B cell (primary cell): ENCODE results near the gene SLC39A13. TPM values are rescaled to one million over a fixed set of nuclear protein-coding genes. Genes with fewer than 3 reads are reported as not detected.

Experiments used
- ATAC-seq: fragments of 200-7000 bp; cut with Tn5 transposase; one replicate; pipeline ENCODE4 v1.10.0; 2021; ENCODE audit warnings: low read depth, mild to moderate bottlenecking, moderate number of reproducible peaks, moderate library complexity
- CTCF ChIA-PET: fragments of 350-600 bp; sonication (Branson Sonifier 250); formaldehyde crosslinking; loops from one replicate; lab custom pipeline; 2021; ENCODE audit warnings: antibody characterized with exemption, inconsistent platforms; lab: Charles Lee
- POLR2A ChIA-PET: fragments of 350-600 bp; sonication (Branson Sonifier 250); formaldehyde crosslinking; loops from one replicate; lab custom pipeline; 2021; ENCODE audit warnings: antibody characterized with exemption; lab: Charles Lee
- DNase-seq: peaks from one replicate; pipeline ENCODE4 v3.0.0; 2013
- H2AFZ ChIP-seq: 2 replicates; pipeline ENCODE4 v1.6.1; 2012; ENCODE audit warnings: mild to moderate bottlenecking, low read depth, low read length; ENCODE audit not compliant: insufficient read depth, poor library complexity, severe bottlenecking
- H3K27ac ChIP-seq, 2 donors: 1 replicate in 1 of 2; 2 replicates in 1 of 2; pipeline ENCODE4 v1.5.1; 2012 to 2013; ENCODE audit warnings: low read length in 2 of 2, mild to moderate bottlenecking in 2 of 2, moderate library complexity in 1 of 2
- H3K27me3 ChIP-seq, 4 experiments: fragments of 200-600 bp in 1 of 4; sonication (generic) in 1 of 4; replicated peaks in 1 of 4; 1 replicate in 2 of 4; 2 replicates in 2 of 4; pipeline versions ENCODE4 v1.6.1 to v1.7.0; 2013 to 2016; ENCODE audit warnings: low read length in 3 of 4, mild to moderate bottlenecking in 2 of 4, mixed read lengths in 1 of 4, moderate library complexity in 1 of 4; ENCODE audit not compliant: insufficient read depth in 4 of 4, control insufficient read depth in 3 of 4; ENCODE audit errors: control extremely low read depth in 1 of 4
- H3K36me3 ChIP-seq, 2 experiments: replicated peaks in 1 of 2; 1 replicate in 1 of 2; 2 replicates in 1 of 2; pipeline versions ENCODE4 v1.6.1 to v1.7.1; 2013; ENCODE audit warnings: low read length in 1 of 2; ENCODE audit not compliant: insufficient read depth in 2 of 2, control insufficient read depth in 1 of 2; ENCODE audit errors: control extremely low read depth in 1 of 2, extremely low read depth in 1 of 2
- H3K4me1 ChIP-seq, 2 donors: fragments of 200-600 bp in 1 of 2; sonication (generic) in 1 of 2; 1 replicate in 1 of 2; 2 replicates in 1 of 2; pipeline versions ENCODE4 v1.5.1 to v1.6.1; 2013 to 2017; ENCODE audit warnings: low read length in 2 of 2; ENCODE audit not compliant: control insufficient read depth in 2 of 2, insufficient read depth in 2 of 2
- H3K4me2 ChIP-seq: replicated peaks from 2 replicates; pipeline ENCODE3; 2012; ENCODE audit warnings: mild to moderate bottlenecking, low read depth, low read length; ENCODE audit not compliant: poor library complexity, severe bottlenecking
- H3K4me3 ChIP-seq, 5 experiments: fragments of 200-600 bp in 1 of 5; sonication (generic) in 1 of 5; 1 replicate in 3 of 5; 2 replicates in 2 of 5; pipeline versions ENCODE4 v1.5.1 to v1.7.0; 2011 to 2016; ENCODE audit warnings: low read length in 4 of 5, mild to moderate bottlenecking in 4 of 5, low read depth in 2 of 5, control low read depth in 1 of 5, moderate library complexity in 1 of 5; ENCODE audit not compliant: insufficient read depth in 1 of 5; ENCODE audit errors: control extremely low read depth in 1 of 5, extremely low read depth in 1 of 5
- H3K79me2 ChIP-seq: fragments of 200-600 bp; sonication (generic); one replicate; pipeline ENCODE4 v1.6.0; 2016; ENCODE audit warnings: low read length; ENCODE audit not compliant: control insufficient read depth, insufficient read depth
- H3K9ac ChIP-seq: fragments of 200-600 bp; sonication (generic); 2 replicates; pipeline ENCODE4 v1.6.1; 2017; ENCODE audit warnings: mild to moderate bottlenecking, low read length, moderate library complexity
- H3K9me3 ChIP-seq, 3 donors: one replicate each; pipeline versions ENCODE4 v1.6.1 to v1.7.1; 2013; ENCODE audit warnings: low read length in 2 of 3; ENCODE audit not compliant: control insufficient read depth in 2 of 3, insufficient read depth in 1 of 3; ENCODE audit errors: control extremely low read depth in 1 of 3
- H4K20me1 ChIP-seq: 2 replicates; pipeline ENCODE4 v1.6.0; 2012; ENCODE audit warnings: mild to moderate bottlenecking, low read length; ENCODE audit not compliant: insufficient read depth, control insufficient read depth, poor library complexity, severe bottlenecking
- H3K27ac Mint-ChIP-seq: one replicate; pipeline ENCODE4 v1.8.0; 2021; ENCODE audit warnings: mixed read lengths
- H3K27me3 Mint-ChIP-seq: one replicate; pipeline ENCODE4 v1.8.0; 2021; ENCODE audit warnings: mixed read lengths
- H3K4me1 Mint-ChIP-seq: one replicate; pipeline ENCODE4 v1.8.0; 2021; ENCODE audit warnings: mixed read lengths
- H3K4me3 Mint-ChIP-seq: one replicate; pipeline ENCODE4 v1.8.0; 2021; ENCODE audit warnings: mixed read lengths
- H3K9me3 Mint-ChIP-seq: one replicate; pipeline ENCODE4 v1.8.0; 2022; ENCODE audit warnings: mixed read lengths; ENCODE audit not compliant: insufficient read depth
- EZH2 ChIP-seq: IDR thresholded peaks from 2 replicates; pipeline ENCODE4 v1.6.1; 2012; ENCODE audit warnings: borderline replicate concordance, low read depth, mild to moderate bottlenecking, moderate library complexity, low read length; ENCODE audit not compliant: insufficient read depth, poor library complexity, severe bottlenecking
- WGBS: methylation state at CpG from one replicate; pipeline ENCODE4 v1.1.5; 2013; ENCODE audit warnings: missing lambda C conversion rate; ENCODE audit not compliant: insufficient coverage; 5-methylcytosine and 5-hydroxymethylcytosine counted together
- intact Hi-C: fragments of 100-400 bp; cut with micrococcal nuclease; formaldehyde crosslinking; loops from one replicate; pipeline ENCODE4 v1.10.0; 2022
- polyA plus RNA-seq: library from polyadenylated mRNA; depleted of rRNA; stranded (reverse); fragments of >200 nt; gene quantifications from 2 replicates; pipeline ENCODE4 v1.2.3, GENCODE V29; 2012
- total RNA-seq, 2 donors: library from RNA; stranded (reverse); fragments of 120-200 nt in 1 of 2; gene quantifications; 1 replicate in 1 of 2; 2 replicates in 1 of 2; pipeline versions ENCODE4 v1.2.3 to v1.2.4, GENCODE V29; 2013 to 2022
- TF ChIP-seq, protein P1 (sequence below): fragments of 200-600 bp; IDR thresholded peaks from one replicate; pipeline ENCODE4 v1.8.0; 2022; ENCODE audit warnings: antibody characterized with exemption, mild to moderate bottlenecking

Gene SLC39A13
- total and polyA plus RNA-seq, 2 donors (not counting 1 experiment from before 2014, with no cell fraction given), result 33.0 to 55.7 TPM

DNA sequence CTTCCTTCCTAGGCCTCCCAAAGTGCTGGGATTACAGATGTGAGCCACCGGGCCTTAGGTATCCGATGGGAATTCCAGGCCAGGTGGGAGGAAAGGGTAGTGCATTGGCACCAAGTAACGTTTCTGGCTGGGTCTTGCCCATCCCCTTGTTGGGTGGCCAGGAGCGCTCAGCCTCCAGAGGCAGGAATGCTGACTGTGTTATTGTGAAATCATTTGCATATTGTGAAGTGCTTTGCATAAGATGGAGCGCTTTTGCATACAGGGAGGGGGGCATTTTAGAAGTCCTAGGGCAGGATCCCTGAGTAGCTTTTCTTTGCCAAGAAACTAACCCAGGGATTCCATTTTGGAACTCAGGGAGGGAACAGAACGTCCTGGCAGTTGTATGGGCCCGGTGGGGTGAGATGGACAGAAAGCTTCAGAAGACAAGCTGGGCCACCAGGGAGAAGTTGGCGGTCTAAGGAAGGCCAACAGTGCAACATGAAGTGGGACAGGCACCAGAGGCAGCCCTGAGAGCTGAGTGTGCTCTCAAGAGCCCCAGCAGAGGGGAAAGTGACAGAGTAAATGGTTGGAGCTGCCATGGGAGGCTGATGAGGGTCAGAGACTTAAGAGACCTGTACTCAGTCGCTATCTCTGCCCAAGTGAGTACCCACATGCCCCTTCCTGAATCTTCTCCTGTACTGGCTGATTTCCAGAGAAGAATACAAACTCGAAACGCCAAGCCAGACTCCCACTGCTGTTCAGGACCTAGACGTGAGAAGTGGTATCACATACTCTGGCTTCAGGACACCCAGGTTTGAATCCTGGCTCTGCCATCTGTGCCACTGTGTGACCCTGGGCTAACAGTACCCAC is 1.3 kb upstream of the SLC39A13 start:
- Histone ChIP-seq H3K4me1 (peaks cover 16 to 25% of the 10 kb centered on the region in 2 donors), H3K27ac (peak overlapping the region; percentile 85 to 91), H3K4me2 (peak overlapping the region; percentile 92), H3K9ac (peak overlapping the region; percentile 76), H3K79me2 (no peaks in the 10 kb centered on the region), H3K9me3 (no peaks in the 10 kb centered on the region), H4K20me1 (no peaks in the 10 kb centered on the region), H3K27me3 (no peaks in the 10 kb centered on the region), H3K4me3 (peak overlapping the region; percentile 60 to 94 (median 66)), H3K36me3 (peaks cover 0 to 2% of the 10 kb centered on the region in 2 experiments), H2AFZ (peak overlapping the region; percentile 66)
- peak; percentile 30 for DNase-seq
- Mint-ChIP-seq H3K4me3 (peak overlapping the region; percentile 92), H3K9me3 (no peaks in the 10 kb centered on the region), H3K27me3 (no peaks in the 10 kb centered on the region), H3K4me1 (peaks cover 27% of the 10 kb centered on the region), H3K27ac (peak overlapping the region; percentile 95)
- ATAC-seq, result no peak
- TF ChIP-seq, protein P1, sequence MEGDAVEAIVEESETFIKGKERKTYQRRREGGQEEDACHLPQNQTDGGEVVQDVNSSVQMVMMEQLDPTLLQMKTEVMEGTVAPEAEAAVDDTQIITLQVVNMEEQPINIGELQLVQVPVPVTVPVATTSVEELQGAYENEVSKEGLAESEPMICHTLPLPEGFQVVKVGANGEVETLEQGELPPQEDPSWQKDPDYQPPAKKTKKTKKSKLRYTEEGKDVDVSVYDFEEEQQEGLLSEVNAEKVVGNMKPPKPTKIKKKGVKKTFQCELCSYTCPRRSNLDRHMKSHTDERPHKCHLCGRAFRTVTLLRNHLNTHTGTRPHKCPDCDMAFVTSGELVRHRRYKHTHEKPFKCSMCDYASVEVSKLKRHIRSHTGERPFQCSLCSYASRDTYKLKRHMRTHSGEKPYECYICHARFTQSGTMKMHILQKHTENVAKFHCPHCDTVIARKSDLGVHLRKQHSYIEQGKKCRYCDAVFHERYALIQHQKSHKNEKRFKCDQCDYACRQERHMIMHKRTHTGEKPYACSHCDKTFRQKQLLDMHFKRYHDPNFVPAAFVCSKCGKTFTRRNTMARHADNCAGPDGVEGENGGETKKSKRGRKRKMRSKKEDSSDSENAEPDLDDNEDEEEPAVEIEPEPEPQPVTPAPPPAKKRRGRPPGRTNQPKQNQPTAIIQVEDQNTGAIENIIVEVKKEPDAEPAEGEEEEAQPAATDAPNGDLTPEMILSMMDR, result no peak
- TF ChIP-seq EZH2, result no peak
- POLR2A ChIA-PET, result interaction anchor here (0.9 to 2.7 kb wide), 5 partner anchors 7 to 93 kb away, joined by 3 to 15 read pairs (median 9); partner anchors contain the start of gene SPI1
- intact Hi-C loops, result loop anchor here (5.0 to 10.0 kb wide), 2 partner anchors 360 to 448 kb away; partner anchors contain the start of gene FNBP4
- CTCF ChIA-PET, result interaction anchor here (0.6 to 19.1 kb wide), 10 partner anchors 11 to 159 kb away, joined by 3 to 345 read pairs (median 6); partner anchors contain the start of genes ACP2 and SPI1
- WGBS, result 76% methylated on average over 11 of the region's 12 CpGs
